GM19328 (cell line): ENCODE results near the gene DPYSL4.
"Not testable (repeated sequence)": the region's sequence is repeated elsewhere in the genome, so short reads cannot be mapped to it uniquely, and the experiment has no call there.

Experiments
- ATAC-seq: cut with Tn5 transposase; IDR thresholded peaks from one replicate; pipeline ENCODE4 v1.9.1; 2021; ENCODE audit warnings: mild to moderate bottlenecking, moderate library complexity; ENCODE audit not compliant: unreplicated experiment

DPYSL4 gene

GRCh38 chr10:132149271-132149670 is 37.5 kb upstream of the DPYSL4 start:
- no peak for ATAC-seq

GRCh38 chr10:132149917-132150316 is 36.8 kb upstream of the DPYSL4 start:
- ATAC-seq = no peak

- ATAC-seq = no peak
These were observed 36.0 kb upstream of the DPYSL4 start for GRCh38 chr10:132150777-132151176.

GRCh38 chr10:132151286-132151950 is 35.3 kb upstream of the DPYSL4 start:
- ATAC-seq = no peak

- no peak for ATAC-seq
These were observed 34.7 kb upstream of the DPYSL4 start for GRCh38 chr10:132151951-132152505.

- no peak for ATAC-seq
These were observed 33.7 kb upstream of the DPYSL4 start for GRCh38 chr10:132152896-132153580.

- ATAC-seq = no peak
These were observed 33.0 kb upstream of the DPYSL4 start for GRCh38 chr10:132153616-132154217.

GRCh38 chr10:132154440-132154839 is 32.3 kb upstream of the DPYSL4 start:
- no peak for ATAC-seq

GRCh38 chr10:132154931-132155330 is 31.8 kb upstream of the DPYSL4 start:
- no peak for ATAC-seq

GRCh38 chr10:132155723-132156381 is 30.9 kb upstream of the DPYSL4 start:
- ATAC-seq = no peak

GRCh38 chr10:132156382-132156781 is 30.4 kb upstream of the DPYSL4 start:
- no peak for ATAC-seq

GRCh38 chr10:132157101-132157500 is 29.6 kb upstream of the DPYSL4 start:
- ATAC-seq = no peak

- no peak for ATAC-seq
These were observed 28.5 kb upstream of the DPYSL4 start for GRCh38 chr10:132158122-132158741.

- no peak for ATAC-seq
These were observed 27.9 kb upstream of the DPYSL4 start for GRCh38 chr10:132158823-132159222.

- ATAC-seq = not testable (repeated sequence)
These were observed 27.2 kb upstream of the DPYSL4 start for GRCh38 chr10:132159302-132160230.

GRCh38 chr10:132160231-132160630 is 26.5 kb upstream of the DPYSL4 start:
- ATAC-seq = not testable (repeated sequence)

- ATAC-seq = not testable (repeated sequence)
These were observed 25.7 kb upstream of the DPYSL4 start for GRCh38 chr10:132160834-132161622.

- no peak for ATAC-seq
These were observed 24.7 kb upstream of the DPYSL4 start for GRCh38 chr10:132162021-132162531.
